HG03097 (cell line): Measurements from ENCODE around the gene PIP4K2C.
"Not testable (repeated sequence)": the region's sequence is repeated elsewhere in the genome, so short reads cannot be mapped to it uniquely, and the experiment has no call there.

ENCODE experiments used
- ATAC-seq: cut with Tn5 transposase; IDR thresholded peaks from one replicate; pipeline ENCODE4 v1.9.1; 2021; ENCODE audit not compliant: unreplicated experiment, low FRiP score

The PIP4K2C gene

GRCh38 chr12:57606821-57607220 lies 15.8 kb downstream of the PIP4K2C start:
- no peak for ATAC-seq

GRCh38 chr12:57607958-57608663 lies 17.1 kb downstream of the PIP4K2C start:
- ATAC-seq = no peak

- no peak for ATAC-seq
These were observed 18.2 kb downstream of the PIP4K2C start for GRCh38 chr12:57609101-57609780.

GRCh38 chr12:57609781-57610553 lies 19.0 kb downstream of the PIP4K2C start:
- no peak for ATAC-seq

GRCh38 chr12:57610554-57611107 lies 19.6 kb downstream of the PIP4K2C start:
- no peak for ATAC-seq

- ATAC-seq = no peak
These were observed 20.3 kb downstream of the PIP4K2C start, which contains the start of gene ARHGEF25 for GRCh38 chr12:57611108-57611826. Gene ARHGEF25, plus strand, starts transcription at chr12:57611435. Its CDS starts 460 bp downstream, at chr12:57611895.

GRCh38 chr12:57611827-57612710 lies 21.1 kb downstream of the PIP4K2C start:
- no peak for ATAC-seq

- no peak for ATAC-seq
These were observed 21.9 kb downstream of the PIP4K2C start for GRCh38 chr12:57612711-57613426.

- ATAC-seq = no peak
These were observed 22.6 kb downstream of the PIP4K2C start for GRCh38 chr12:57613427-57614109.

- no peak for ATAC-seq
These were observed 23.4 kb downstream of the PIP4K2C start for GRCh38 chr12:57614178-57614947.

- ATAC-seq = no peak
These were observed 24.0 kb downstream of the PIP4K2C start for GRCh38 chr12:57614948-57615500.

- ATAC-seq = no peak
These were observed 24.6 kb downstream of the PIP4K2C start for GRCh38 chr12:57615637-57616036.

GRCh38 chr12:57616383-57617101 lies 25.6 kb downstream of the PIP4K2C start:
- ATAC-seq = no peak

- ATAC-seq = no peak
These were observed 26.9 kb downstream of the PIP4K2C start for GRCh38 chr12:57617942-57618341.

- not testable (repeated sequence) for ATAC-seq
These were observed 27.4 kb downstream of the PIP4K2C start for GRCh38 chr12:57618431-57618830.

GRCh38 chr12:57618966-57619433 lies 28.0 kb downstream of the PIP4K2C start:
- no peak for ATAC-seq
